NCI-H1092 treated with DMSO at 0.1 percent for 48 hours (cell line): ENCODE results near the gene ZBTB44.
A peak's percentile ranks its signal among the peaks of the same experiment; 100 is the strongest.
"Not testable (repeated sequence)": the region's sequence is repeated elsewhere in the genome, so short reads cannot be mapped to it uniquely, and the experiment has no call there.

Source experiments
- DNase-seq: peaks from one replicate; lab custom pipeline; 2025; lab: John Stamatoyannopoulos, UW

Gene ZBTB44

DNA sequence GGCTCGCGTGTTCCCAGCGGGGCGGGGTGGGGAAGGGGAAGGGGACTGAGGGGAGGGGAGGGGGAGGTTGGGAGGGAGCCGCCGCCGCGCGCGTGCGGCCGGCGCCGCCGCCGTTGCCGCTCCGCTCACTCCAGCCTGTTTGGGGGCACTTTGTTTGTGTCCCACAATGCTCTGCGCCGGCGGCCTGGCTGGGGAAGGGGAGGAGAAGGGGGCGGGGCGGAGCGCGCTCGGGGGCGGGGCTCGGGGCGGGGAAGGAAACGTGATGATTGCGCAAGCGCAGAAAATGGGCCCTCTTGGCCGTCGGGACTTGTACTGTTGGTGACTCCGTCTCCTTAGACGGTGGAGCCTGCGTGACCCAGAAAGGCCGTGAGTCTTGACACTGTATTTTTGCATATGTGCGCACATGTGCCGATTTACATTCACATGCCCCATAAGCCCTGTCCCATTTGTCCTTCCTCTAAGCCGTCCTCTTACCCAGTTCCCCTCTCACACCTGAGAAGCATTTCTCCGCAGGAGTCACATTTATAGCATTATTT is at the start of gene ZBTB44:
Gene ZBTB44, minus strand, starts transcription at position 168 of the 536 bp plus-strand sequence. CDS start 53,044 bp downstream, outside the sequence.
- peak; percentile 94 for DNase-seq

DNA sequence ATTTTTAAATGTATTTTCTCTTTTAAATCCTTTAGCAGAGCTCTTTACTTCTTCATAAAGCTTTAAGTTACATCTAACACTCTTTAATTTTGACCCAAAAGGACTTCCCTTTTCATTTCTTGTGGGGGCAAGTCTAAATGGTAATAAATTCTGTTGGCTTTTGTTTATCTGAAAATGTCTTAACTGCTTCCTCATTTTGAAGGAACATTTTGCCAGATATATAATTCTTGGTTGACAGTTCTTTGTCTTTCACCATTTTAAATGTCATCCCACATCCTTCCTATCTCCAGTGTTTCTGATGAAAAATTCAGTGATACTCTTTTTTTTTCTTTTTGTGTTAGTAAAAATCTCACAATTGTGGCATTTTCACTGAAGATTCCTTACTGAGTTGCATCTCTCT is 44.7 kb upstream of the ZBTB44 start:
- DNase-seq, result no peak

GRCh38 chr11:130358398-130358797 is 43.7 kb upstream of the ZBTB44 start:
- DNase-seq, result no peak

DNA sequence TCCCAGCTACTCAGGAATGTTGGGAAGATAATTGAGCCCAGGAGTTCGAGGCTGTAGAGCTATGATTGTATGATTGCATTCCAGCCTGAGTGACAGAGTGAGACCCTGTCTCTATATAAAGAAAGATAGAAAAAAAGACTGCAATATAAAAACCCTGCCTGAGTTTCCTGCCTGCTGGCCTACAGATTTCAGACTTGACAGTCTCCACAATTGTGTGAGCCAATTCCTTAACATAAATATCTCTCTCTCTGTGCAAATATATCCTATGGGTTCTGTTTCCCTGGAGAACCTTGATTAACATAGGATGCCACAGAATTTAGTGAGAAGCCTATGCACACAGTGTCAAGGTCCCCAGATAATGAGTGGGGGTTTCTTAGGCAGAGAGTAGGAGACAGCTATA is 32.5 kb upstream of the ZBTB44 start:
- DNase-seq, result no peak

GRCh38 chr11:130344841-130345240 is 30.1 kb upstream of the ZBTB44 start:
- DNase-seq, result no peak

DNA sequence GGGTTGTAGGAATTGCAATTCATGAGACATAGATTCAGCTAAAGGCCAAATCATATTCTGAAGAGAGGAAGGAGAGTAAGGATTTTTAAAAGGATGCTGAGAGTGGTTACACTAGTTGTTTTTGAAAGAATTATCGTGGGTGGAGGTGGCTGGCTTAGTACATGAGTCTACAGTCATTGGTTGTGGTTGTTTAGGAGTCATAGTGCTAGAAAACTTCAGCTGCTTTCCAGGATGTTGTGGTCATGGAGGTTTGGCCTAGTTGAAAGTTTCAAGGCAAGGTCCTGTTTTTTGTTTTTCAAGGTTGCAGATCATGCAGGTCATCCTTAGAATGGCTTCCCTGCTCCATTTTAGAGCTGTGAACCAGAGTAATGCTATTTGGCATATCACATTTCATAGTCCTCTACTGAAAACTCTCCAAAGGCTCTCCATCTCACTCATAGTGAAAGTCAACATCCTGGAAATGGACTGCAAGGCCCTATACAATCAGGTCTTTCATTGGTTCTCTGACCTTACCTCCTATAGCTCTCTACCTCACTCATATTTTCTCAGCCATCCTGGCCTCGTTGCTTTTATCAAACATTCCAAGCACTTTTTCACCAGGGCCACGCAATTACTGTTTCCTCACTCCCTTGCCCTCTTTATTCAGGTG is 26.1 kb upstream of the ZBTB44 start:
- DNase-seq, result no peak

GRCh38 chr11:130338667-130339066 is 23.9 kb upstream of the ZBTB44 start:
- no peak for DNase-seq

- no peak for DNase-seq
These were observed 22.8 kb upstream of the ZBTB44 start for GRCh38 chr11:130337281-130338089.

DNA sequence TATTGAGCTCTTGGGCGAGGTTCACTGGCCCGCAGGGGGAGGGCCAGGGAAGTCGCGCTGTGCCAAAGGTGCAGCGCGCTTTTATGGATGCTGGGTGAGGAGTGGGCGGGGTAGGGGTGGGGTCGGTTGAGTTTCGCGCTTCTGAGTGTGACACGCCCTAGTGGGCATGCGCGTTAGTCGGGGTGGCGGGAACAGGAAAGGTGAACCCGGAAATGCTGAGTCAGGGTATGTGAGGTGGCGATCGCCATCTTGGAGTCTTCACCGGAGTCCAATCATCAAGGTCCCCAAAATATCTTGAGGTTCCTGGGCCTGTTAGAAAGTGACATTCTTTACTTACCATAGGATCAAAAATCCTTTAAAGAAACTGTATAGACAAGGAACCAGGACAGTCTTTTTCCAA is 16.7 kb upstream of the ZBTB44 start:
- DNase-seq, result not testable (repeated sequence)

DNA sequence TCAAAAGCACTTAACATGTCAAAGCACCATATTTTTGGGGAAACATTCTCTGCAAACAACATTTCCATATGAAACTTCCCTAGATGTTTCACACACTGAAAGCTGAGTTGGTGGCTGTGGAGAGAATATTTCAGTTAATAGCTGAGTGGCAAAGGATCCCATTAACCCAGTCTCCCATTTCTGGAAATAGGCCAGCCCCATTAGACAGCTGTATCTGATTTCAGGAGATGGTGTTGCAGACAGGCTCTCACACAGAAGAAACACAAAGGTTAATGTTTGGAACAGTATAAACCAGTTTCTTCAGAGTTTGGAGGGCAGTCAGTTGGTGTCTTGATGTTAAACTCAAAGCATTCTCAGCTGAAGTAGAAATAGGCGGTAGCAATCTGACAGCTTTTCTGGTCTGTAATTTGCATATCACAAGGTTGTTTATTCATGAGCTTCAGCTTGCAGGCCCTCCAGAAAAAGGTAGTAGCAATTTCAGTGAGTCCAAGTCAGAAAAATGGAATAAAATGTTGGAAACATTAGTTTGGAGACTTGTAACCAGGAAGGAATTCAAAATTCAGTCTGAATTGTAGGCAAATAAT is 15.5 kb upstream of the ZBTB44 start:
- peak; percentile 87 for DNase-seq

DNA sequence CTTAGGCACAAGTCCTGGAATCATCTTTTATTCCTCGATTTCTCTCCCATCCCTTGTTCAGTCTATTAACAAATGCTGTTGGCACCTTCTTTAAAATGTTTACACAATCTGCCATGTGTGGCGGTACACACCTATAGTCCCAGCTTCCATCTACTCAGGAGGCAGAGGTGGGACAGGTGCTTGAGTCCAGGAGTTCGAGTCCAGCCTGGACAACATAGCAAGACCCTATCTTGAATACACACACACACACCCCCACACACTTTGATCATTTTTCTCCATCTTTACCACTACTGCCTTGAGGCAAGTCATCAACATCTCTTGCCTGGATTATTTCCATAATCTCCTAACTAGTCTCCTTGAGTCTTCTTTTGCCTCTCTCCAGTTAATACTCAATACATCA is 13.7 kb upstream of the ZBTB44 start:
- no peak for DNase-seq

GRCh38 chr11:130327716-130328115 is 13.0 kb upstream of the ZBTB44 start:
- DNase-seq, result no peak

DNA sequence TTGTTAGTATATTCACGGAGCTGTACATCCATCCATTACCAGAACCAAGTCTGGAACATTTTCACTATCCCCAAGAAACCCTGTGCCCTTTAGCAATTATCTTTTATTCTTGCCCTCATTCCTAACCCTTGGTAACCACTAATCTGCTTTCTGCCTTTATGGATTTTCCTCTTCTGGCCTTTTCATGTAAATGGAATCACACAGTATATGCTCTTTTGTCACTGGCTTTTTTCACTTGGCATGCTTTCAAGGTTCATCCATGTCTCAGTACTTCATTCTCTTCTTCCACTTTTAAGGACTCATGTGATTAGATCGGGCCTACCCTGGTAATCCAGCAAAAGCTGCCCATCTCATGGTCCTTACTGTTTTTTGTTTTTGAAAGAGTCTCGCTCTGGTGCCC is 11.0 kb upstream of the ZBTB44 start:
- DNase-seq, result no peak

DNA sequence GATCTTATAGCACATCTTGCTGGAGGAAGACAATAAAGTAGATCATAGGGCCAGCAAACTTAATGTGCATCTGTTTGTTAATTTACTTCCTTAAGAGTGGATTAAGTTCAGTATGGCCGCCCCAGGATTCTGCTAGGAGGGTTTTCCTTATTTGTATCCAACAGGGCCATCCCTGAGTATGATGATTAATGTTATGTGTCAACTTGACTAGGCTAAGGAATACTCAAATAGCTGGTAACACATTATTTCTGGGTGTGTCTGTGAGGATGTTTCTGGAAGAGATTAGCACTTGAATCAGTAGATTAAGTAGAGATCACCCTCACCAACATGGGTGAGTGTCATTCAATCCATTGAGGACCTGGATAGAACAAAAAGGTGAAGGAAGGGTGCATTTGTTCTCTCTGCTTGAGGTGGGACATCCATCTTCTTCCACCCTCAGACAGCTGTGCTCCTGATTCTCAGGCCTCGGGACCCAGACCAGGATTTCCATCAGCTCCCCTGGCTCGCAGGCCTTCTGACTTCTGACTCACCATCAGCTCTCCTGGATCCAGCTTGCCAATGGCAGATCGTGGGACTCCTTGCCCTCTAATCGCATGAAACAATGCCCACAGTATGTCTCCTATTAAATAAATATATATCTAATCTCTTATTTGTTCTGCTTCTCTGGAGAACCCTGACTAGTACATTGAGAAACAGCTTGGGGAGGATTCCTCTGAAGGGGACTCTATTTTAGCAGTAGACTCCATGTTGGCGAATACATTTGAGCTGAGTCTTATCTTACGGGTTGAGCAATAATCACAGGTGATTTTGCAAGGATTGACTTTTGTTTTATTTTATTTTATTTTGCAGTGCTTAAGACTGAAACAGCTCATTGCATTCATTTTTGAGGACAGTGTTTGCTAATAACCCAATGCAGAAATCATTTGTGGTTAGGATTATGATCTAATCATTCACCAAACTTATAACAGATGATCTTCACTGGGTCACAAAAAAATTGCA is 9.0 kb upstream of the ZBTB44 start:
- DNase-seq, result no peak

DNA sequence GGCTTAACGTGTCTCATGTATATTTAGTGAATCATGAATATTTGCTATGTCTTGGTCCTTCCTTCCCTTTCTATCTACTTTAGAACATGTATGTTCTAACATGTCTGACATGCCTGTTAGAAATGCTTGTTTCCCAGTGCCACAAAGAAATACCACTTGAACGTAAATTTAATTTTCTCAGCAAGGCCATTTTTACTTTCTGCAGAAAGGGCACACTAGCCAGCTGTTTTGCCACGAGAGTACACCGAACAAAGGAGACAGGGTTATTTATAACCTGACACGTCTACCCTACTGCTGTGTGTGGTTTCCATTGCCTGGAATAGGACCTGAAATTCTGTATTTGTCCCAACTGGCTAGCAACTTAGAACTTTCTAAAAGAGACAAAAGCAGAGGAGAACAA is 7.4 kb upstream of the ZBTB44 start:
- DNase-seq, result no peak

- no peak for DNase-seq
These were observed 3.4 kb upstream of the ZBTB44 start for GRCh38 chr11:130318031-130318673.

DNA sequence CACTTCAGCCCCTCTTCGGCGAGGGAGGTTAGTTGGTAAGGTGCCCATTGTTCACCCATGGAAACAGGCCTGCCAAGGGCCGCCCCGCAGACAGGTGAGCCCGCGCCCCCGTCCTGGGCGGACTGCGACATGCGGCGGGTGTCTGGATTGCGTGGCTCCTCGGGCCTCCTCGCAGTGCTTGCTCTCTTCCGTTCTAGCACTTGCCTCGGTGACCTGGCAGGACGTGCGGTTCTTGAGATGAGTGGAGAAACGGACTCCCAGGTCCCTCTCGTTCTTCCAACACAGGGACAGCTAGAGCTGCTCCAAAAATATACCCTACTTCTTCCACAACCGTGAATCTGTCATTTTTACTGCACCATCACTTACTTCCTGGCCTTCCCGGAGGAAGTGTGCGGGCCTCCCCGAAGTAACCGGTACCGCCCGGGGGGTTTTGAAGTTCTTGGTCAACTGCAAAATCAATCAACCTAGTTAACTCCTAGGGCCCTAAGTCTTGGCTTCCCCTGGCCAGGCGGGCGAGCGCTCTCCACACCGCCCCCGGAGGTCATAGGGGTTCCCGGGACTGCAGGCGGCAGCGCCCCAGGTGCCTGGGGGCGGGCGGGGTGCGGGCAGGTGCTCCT is 745 bp upstream of the ZBTB44 start:
- peak; percentile 60 for DNase-seq

GRCh38 chr11:130314184-130314749 is 450 bp downstream of the ZBTB44 start:
- DNase-seq, result peak; percentile 79

- DNase-seq, result peak; percentile 50
These were observed 1.1 kb downstream of the ZBTB44 start for GRCh38 chr11:130313383-130314183.
